Heart right ventricle (tissue), 16 donors: ENCODE data around the gene KDM5B. TPM values are rescaled to one million over a fixed set of nuclear protein-coding genes. Genes with fewer than 3 reads are reported as not detected.

Source experiments
- ATAC-seq, 8 donors: fragments of 200-7000 bp; cut with Tn5 transposase; one replicate each; pipeline ENCODE4 v1.9.1; 2020; ENCODE audit warnings: mild to moderate bottlenecking in 8 of 8, moderate library complexity in 8 of 8, moderate number of reproducible peaks in 1 of 8
- DNase-seq, 2 donors: peaks; one replicate each; pipeline ENCODE4 v3.0.0-alpha.2; 2020
- H3K27ac ChIP-seq, 10 donors: fragments of 200-600 bp; sonication (generic) in 2 of 10; one replicate each; pipeline versions ENCODE4 v1.5.0 to v1.8.0; 2020 to 2022; ENCODE audit warnings: mild to moderate bottlenecking in 3 of 10
- H3K27me3 ChIP-seq, 7 donors: fragments of 200-600 bp; one replicate each; pipeline ENCODE4 v1.8.0; 2021 to 2022; ENCODE audit warnings: mild to moderate bottlenecking in 2 of 7
- H3K36me3 ChIP-seq, 9 donors: fragments of 200-600 bp; sonication (generic) in 1 of 9; one replicate each; pipeline versions ENCODE4 v1.5.0 to v1.8.0; 2020 to 2022; ENCODE audit warnings: mild to moderate bottlenecking in 2 of 9
- H3K4me1 ChIP-seq, 9 donors: fragments of 200-600 bp; sonication (generic) in 1 of 9; one replicate each; pipeline versions ENCODE4 v1.5.0 to v1.8.0; 2020 to 2022; ENCODE audit warnings: mild to moderate bottlenecking in 4 of 9
- H3K4me3 ChIP-seq, 10 donors: fragments of 200-600 bp; sonication (generic) in 2 of 10; one replicate each; pipeline versions ENCODE4 v1.5.0 to v1.8.0; 2020 to 2022; ENCODE audit warnings: mild to moderate bottlenecking in 7 of 10, moderate library complexity in 2 of 10
- H3K9me3 ChIP-seq, 11 donors: fragments of 200-600 bp in 10 of 11; sonication (generic) in 2 of 11; one replicate each; pipeline versions ENCODE4 v1.5.0 to v1.8.0; 2013 to 2022; ENCODE audit warnings: mild to moderate bottlenecking in 2 of 11, control low read depth in 1 of 11, moderate library complexity in 1 of 11
- CTCF ChIP-seq, 9 donors: fragments of 200-600 bp; sonication (generic) in 2 of 9; IDR thresholded peaks; one replicate each; pipeline versions ENCODE4 v1.5.0 to v1.8.0; 2021 to 2022; ENCODE audit warnings: antibody characterized with exemption in 9 of 9, mild to moderate bottlenecking in 5 of 9, moderate library complexity in 1 of 9
- WGBS, 2 donors: extraction: QIAGEN DNeasy Blood & Tissue Kit; methylation state at CpG; one replicate each; pipeline ENCODE4 v1.1.7; 2013; ENCODE audit warnings: inconsistent platforms in 1 of 2; 5-methylcytosine and 5-hydroxymethylcytosine counted together
- intact Hi-C, 10 donors: fragments of 100-400 bp; cut with DNase I; formaldehyde crosslinking; loops; one replicate each; pipeline versions ENCODE4 v1.11.1 to v1.14.2; 2022
- polyA plus RNA-seq, 2 donors: library from polyadenylated mRNA; stranded (reverse); fragments of 200-250 nt; gene quantifications; one replicate each; pipeline ENCODE4 v1.2.3, GENCODE V29; 2013
- total RNA-seq, 10 donors: library from RNA; stranded (reverse); fragmentation: NEBNext Ultra II Directional in 3 of 10; extraction: Animal tissue kit (Norgen Biotek cat#: 25700) in 3 of 10; gene quantifications; one replicate each; pipeline versions ENCODE4 v1.2.1 to v1.2.4, GENCODE V29; 2021 to 2023
- donor health status: Arrhythmogenic right ventricular cardiomyopathy.
- donor health status: ischemic (EF 13 %, LVEDD 7.1; RV severe dilation, severe dysfunction).
- donor health status: healthy with polysubstance abuse.
- donor health status: DM: no; HTN: yes; CAD: no.
- donor health status: DM: no; HTN: no; CAD: no.
- donor health status: ischemic (EF 25% LVEDD 6.9; RV normal size, moderate dysfunction).
- donor health status: ischemic (EF 25% LVEDD 5.7; RV mildly dilated, moderate dysfunction).
- donor health status: healthy.
- donor health status: DM: yes; HTN: yes; CAD: no.
- donor health status: Ischemic cardiomyopathy.
- donor health status: ischemic (EF 35%, LVEDD 5.7; RV mildly dilated, moderate dysfunction).
- donor health status: nonischemic (EF 11% LVEDD 7.7; RV severe dilation, severe dysfunction).
- donor health status: DM: yes; HTN: yes; CAD: no.
- donor health status: PGD.
- donor health status: ischemic (EF 29% LVEDD 5.4; RV normal size, mild dysfunction).
- donor health status: nonischemic (EF 23%, LVEDD 6.1; RV moderate dilation, normal function).

Gene KDM5B
- total and polyA plus RNA-seq, 12 donors: 4.9 to 18.5 (median 13.6) TPM

- TF ChIP-seq CTCF (IDR thresholded peaks at IDR 0.05): no peak
- Histone ChIP-seq H3K27ac (no peak overlapping the region), H3K27me3 (no peaks in the 10 kb centered on the region), H3K9me3 (no peaks in the 10 kb centered on the region), H3K4me3 (no peak overlapping the region), H3K36me3 (peaks cover 0 to 100% (median 54%) of the 10 kb centered on the region in 9 donors), H3K4me1 (peaks cover 0 to 5% (median 0%) of the 10 kb centered on the region in 9 donors)
- ATAC-seq (no peak), DNase-seq (no peak)
- intact Hi-C loops: loop anchor here in 3 of 10 donors (10.0 kb wide), 2 partner anchors 153 to 233 kb away; no protein-coding TSS in a partner anchor
- WGBS, 2 donors: 59 to 68% methylated on average over 2 of the region's 2 CpGs
Measured at GRCh38 chr1:202762019-202762418, 46.2 kb downstream of the KDM5B start.

- H3K36me3 ChIP-seq: peaks cover 0 to 100% (median 52%) of the 10 kb centered on the region in 9 donors
- WGBS, 2 donors: 67 to 77% methylated on average over 1 of the region's 1 CpG
- intact Hi-C loops: loop anchor here in 3 of 10 donors (10.0 kb wide), 2 partner anchors 154 to 234 kb away; no protein-coding TSS in a partner anchor
- no peaks in the 10 kb centered on the region for H3K27me3 ChIP-seq
- DNase-seq (no peak), ATAC-seq (no peak)
- no peak for TF ChIP-seq CTCF (IDR thresholded peaks at IDR 0.05)
- no peak overlapping the region for H3K4me3 ChIP-seq
- H3K4me1 ChIP-seq: peaks cover 0 to 5% (median 0%) of the 10 kb centered on the region in 9 donors
- no peaks in the 10 kb centered on the region for H3K9me3 ChIP-seq
- no peak overlapping the region for H3K27ac ChIP-seq
Measured at GRCh38 chr1:202760589-202760988, 47.6 kb downstream of the KDM5B start.

- Histone ChIP-seq H3K9me3 (no peaks in the 10 kb centered on the region), H3K27me3 (no peaks in the 10 kb centered on the region), H3K4me3 (no peak overlapping the region), H3K27ac (no peak overlapping the region), H3K4me1 (peaks cover 0 to 2% (median 0%) of the 10 kb centered on the region in 9 donors), H3K36me3 (peaks cover 0 to 100% (median 82%) of the 10 kb centered on the region in 9 donors)
- WGBS, 2 donors: 92 to 96% methylated on average over 2 of the region's 2 CpGs
- TF ChIP-seq CTCF (IDR thresholded peaks at IDR 0.05): no peak
- intact Hi-C loops: loop anchor here in 5 of 10 donors (10.0 kb wide), 2 partner anchors 138 to 238 kb away; no protein-coding TSS in a partner anchor
- DNase-seq (no peak), ATAC-seq (no peak)
Measured at GRCh38 chr1:202756391-202756790, 51.8 kb downstream of the KDM5B start.

DNA sequence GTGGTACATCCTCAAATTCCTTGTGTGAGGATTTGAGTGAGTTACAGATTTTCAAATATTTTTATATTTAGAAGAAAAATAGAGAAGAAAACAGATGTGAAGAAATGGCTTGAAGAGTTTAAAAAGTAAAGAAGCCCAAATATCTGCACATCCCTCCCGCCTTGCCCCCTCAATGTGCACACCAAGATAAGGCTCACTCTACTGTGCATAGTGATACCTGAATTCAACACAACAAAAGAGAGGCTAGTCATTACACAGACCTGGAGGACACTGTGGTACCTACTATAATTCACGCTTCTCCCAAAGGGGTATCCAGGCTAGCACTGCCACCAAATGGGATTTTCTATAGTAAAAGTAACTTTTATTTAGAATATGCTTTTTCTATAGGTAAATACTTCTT, 53.9 kb downstream of the KDM5B start:
- TF ChIP-seq CTCF (IDR thresholded peaks at IDR 0.05): no peak
- WGBS, 2 donors: 96 to 98% methylated on average over 2 of the region's 2 CpGs
- intact Hi-C loops: loop anchor here in 5 of 10 donors (10.0 kb wide), 2 partner anchors 141 to 241 kb away; no protein-coding TSS in a partner anchor
- no peak overlapping the region for H3K4me3 ChIP-seq
- no peaks in the 10 kb centered on the region for H3K9me3 ChIP-seq
- ATAC-seq (no peak), DNase-seq (no peak)
- H3K36me3 ChIP-seq: peaks cover 0 to 100% (median 81%) of the 10 kb centered on the region in 9 donors
- no peak overlapping the region for H3K27ac ChIP-seq
- peaks cover 0 to 5% (median 0%) of the 10 kb centered on the region in 9 donors for H3K4me1 ChIP-seq
- H3K27me3 ChIP-seq: no peaks in the 10 kb centered on the region
